H1 (cell line): Measurements from ENCODE around the gene CERT1.

Experiments used
- EGR1 ChIP-seq: IDR thresholded peaks from 2 replicates; pipeline ENCODE4 v1.6.1; 2011; ENCODE audit warnings: low read depth, low read length, borderline replicate concordance
- EZH2 ChIP-seq: fragments of 200-600 bp; sonication (generic); IDR thresholded peaks from 2 replicates; pipeline ENCODE4 v1.7.1; 2012; ENCODE audit warnings: low read depth, mild to moderate bottlenecking, moderate library complexity, low read length, inconsistent platforms; ENCODE audit not compliant: severe bottlenecking
- PHF8 ChIP-seq: fragments of 200-600 bp; sonication (generic); conservative IDR thresholded peaks from 2 replicates; pipeline ENCODE4 v1.7.1; 2012; ENCODE audit warnings: low read depth, mild to moderate bottlenecking, inconsistent platforms, low read length, moderate library complexity
- POLR2A ChIP-seq, 2 experiments: IDR thresholded peaks; 1 replicate in 1 of 2; 2 replicates in 1 of 2; pipeline ENCODE4 v1.6.1; 2011; ENCODE audit warnings: low read depth in 2 of 2, low read length in 2 of 2, mild to moderate bottlenecking in 2 of 2; ENCODE audit errors: control extremely low read depth in 1 of 2
- RBBP5 ChIP-seq: IDR thresholded peaks from 2 replicates; pipeline ENCODE4 v1.7.1; 2012; ENCODE audit warnings: low read depth, mild to moderate bottlenecking, inconsistent platforms, low read length, moderate library complexity, borderline replicate concordance
- RFX5 ChIP-seq: IDR thresholded peaks from 2 replicates; pipeline ENCODE4 v1.6.1; 2011; ENCODE audit warnings: low read depth, low read length, improper control_type of control experiment, borderline replicate concordance
- TAF7 ChIP-seq: optimal IDR thresholded peaks from 2 replicates; pipeline ENCODE3; 2011; ENCODE audit warnings: low read depth, mild to moderate bottlenecking, inconsistent platforms, low read length, moderate library complexity, borderline replicate concordance
- ZNF274 ChIP-seq: IDR thresholded peaks from 2 replicates; pipeline ENCODE4 v1.7.0; 2012; ENCODE audit warnings: low read length, borderline replicate concordance; ENCODE audit errors: extremely low read depth
- TF ChIP-seq, protein P1 (sequence below), 3 experiments: IDR thresholded peaks; 1 replicate in 2 of 3; 2 replicates in 1 of 3; pipeline versions ENCODE4 v1.5.1 to v1.6.1; 2011; ENCODE audit warnings: low read length in 3 of 3, mild to moderate bottlenecking in 3 of 3, inconsistent platforms in 2 of 3, low read depth in 1 of 3, moderate library complexity in 1 of 3; ENCODE audit not compliant: insufficient read depth in 1 of 3; ENCODE audit errors: control extremely low read depth in 1 of 3

GRCh38 chr5:75465480-75465879, 45.9 kb downstream of the CERT1 start:
- TF ChIP-seq, protein P1, sequence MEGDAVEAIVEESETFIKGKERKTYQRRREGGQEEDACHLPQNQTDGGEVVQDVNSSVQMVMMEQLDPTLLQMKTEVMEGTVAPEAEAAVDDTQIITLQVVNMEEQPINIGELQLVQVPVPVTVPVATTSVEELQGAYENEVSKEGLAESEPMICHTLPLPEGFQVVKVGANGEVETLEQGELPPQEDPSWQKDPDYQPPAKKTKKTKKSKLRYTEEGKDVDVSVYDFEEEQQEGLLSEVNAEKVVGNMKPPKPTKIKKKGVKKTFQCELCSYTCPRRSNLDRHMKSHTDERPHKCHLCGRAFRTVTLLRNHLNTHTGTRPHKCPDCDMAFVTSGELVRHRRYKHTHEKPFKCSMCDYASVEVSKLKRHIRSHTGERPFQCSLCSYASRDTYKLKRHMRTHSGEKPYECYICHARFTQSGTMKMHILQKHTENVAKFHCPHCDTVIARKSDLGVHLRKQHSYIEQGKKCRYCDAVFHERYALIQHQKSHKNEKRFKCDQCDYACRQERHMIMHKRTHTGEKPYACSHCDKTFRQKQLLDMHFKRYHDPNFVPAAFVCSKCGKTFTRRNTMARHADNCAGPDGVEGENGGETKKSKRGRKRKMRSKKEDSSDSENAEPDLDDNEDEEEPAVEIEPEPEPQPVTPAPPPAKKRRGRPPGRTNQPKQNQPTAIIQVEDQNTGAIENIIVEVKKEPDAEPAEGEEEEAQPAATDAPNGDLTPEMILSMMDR (IDR thresholded peaks at IDR 0.05; ENCODE audit: control extremely low read depth in 1 of 3, insufficient read depth in 1 of 3, low read depth in 1 of 3, low read length in 3 of 3): no peak
- TF ChIP-seq EZH2 (no peak), PHF8 (no peak), RFX5 (no peak), RBBP5 (no peak), EGR1 (no peak), POLR2A (IDR thresholded peaks at IDR 0.05; ENCODE audit: control extremely low read depth in 1 of 2, low read depth in 2 of 2, low read length in 2 of 2) (no peak), ZNF274 (no peak), TAF7 (no peak)
